Hindlimb muscle (tissue), 1 donor: ENCODE data around the gene ATF4. TPM values are rescaled to one million over a fixed set of nuclear protein-coding genes. Genes with fewer than 3 reads are reported as not detected.

Experiments used
- DNase-seq: peaks from one replicate; pipeline ENCODE4 v3.0.0-alpha.2; 2013
- polyA plus RNA-seq: library from polyadenylated mRNA; unstranded; fragments of 120-200 nt; gene quantifications from one replicate; pipeline ENCODE4 v1.2.1, GENCODE V29; 2013; ENCODE audit not compliant: insufficient read length

ATF4 gene
- polyA plus RNA-seq, 1 donor = 326 TPM

DNA sequence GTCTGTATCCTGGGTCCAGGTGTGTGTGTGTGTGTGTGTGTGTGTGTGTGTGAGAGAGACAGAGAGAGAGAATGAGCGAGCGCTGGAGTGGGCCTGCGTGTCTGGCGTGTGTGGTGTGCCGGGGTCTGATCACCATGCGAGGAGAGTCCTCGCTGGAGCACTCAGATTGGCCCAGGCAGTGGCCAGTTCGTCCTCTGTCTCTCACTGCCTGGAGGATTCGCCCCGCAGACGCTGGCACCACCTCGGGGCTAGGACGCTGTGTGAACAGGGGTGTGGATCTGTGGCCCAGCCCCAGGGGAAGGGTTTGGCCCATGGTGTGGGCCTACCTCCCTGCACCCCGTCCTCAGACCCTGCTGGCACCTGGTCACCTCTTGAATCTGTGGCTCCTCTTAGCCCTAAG, 38.6 kb downstream of the ATF4 start:
- DNase-seq = no peak

GRCh38 chr22:39559456-39560105, 39.2 kb downstream of the ATF4 start:
- no peak for DNase-seq

DNA sequence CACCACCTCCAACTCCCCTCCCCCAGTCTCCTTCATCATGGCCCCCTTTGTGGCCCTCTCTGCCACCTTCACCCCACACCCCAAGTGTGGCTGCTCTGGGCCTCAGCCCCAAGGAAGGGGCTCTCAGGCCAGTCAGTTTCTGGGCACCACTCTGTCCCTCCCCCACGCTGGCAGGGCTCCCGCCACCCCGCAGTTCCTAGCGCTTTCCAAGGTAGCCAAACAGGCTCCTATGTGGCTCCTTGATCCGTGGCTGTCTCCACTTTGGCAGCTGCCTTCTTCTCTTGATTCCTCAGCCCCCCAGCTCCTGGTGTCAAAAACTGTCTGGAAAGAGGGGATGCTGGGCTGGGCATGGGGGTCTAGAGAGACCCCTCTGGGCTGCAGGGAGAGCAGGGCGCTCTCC, 39.8 kb downstream of the ATF4 start:
- DNase-seq = no peak

DNA sequence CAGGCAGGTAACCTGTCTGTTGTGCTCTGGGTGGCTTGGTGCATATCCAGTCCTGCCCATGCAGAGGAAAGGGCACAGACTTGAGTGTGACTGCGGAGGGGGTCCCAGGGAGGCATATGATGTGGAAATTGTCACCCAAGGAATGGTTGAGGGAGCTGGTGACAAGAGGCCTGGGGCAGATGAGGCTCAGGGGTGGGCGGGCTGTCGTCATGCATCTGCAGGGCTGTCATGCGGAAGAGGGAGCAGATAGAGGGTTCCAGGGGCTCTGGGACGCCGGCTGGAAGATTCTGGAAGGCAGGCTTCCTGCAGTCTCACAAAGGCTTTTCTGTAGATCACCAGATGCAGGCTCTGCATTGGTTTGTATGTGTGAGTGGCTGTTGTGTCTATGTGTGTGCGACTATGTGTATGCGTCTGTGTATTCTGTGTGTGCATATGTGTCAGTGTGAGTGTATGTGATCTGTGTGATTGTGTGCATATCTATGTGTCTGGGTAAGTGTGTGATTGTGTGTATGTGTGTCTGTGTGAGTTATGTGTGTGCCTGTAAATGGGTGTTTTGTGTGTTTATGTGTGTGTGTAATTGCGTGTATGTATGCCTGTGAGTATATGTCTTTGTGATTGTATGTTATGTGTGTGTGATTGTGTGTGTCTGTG, 42.6 kb downstream of the ATF4 start:
- no peak for DNase-seq

DNA sequence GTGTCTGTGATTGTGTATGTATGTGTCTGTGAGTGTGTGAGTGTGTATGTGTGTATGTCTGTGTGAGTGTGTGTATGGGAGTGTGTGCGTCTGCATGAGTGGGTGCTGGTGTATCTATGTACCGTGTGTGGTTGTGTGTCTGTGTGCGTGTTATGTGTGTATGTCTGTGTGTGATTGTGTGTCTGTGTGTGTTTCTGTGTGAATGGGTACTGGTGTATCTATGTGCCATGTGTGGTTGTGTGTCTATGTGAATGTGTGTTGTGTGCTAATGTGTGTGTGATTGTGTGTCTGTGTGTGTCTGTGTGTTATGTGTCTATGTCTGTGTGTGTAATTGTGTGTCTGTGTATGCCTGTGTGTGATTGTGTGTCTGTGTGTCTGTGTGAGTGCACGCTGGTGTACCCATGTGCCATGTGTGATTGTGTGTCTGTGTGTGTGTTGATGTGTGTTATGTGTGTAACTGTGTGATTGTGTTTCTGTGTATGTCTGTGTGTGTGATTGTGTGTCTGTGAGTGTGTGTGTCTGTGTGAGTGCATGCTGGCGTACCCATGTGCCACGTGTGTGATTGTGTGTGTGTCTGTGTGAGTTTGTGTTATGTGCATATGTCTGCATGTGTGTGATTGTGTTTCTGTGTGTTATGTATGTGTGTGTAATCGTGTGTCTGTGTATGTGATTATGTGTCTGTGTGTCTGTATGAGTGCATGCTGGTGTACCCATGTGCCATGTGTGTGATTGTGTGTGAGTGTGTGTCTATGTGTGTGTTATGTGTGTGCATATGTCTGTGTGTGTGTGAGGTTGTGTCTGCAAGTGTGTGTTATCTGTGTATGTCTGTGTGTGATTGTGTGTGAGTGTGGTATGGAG, 43.4 kb downstream of the ATF4 start:
- no peak for DNase-seq

- DNase-seq = no peak
These were observed 45.1 kb downstream of the ATF4 start for GRCh38 chr22:39565414-39565944.

DNA sequence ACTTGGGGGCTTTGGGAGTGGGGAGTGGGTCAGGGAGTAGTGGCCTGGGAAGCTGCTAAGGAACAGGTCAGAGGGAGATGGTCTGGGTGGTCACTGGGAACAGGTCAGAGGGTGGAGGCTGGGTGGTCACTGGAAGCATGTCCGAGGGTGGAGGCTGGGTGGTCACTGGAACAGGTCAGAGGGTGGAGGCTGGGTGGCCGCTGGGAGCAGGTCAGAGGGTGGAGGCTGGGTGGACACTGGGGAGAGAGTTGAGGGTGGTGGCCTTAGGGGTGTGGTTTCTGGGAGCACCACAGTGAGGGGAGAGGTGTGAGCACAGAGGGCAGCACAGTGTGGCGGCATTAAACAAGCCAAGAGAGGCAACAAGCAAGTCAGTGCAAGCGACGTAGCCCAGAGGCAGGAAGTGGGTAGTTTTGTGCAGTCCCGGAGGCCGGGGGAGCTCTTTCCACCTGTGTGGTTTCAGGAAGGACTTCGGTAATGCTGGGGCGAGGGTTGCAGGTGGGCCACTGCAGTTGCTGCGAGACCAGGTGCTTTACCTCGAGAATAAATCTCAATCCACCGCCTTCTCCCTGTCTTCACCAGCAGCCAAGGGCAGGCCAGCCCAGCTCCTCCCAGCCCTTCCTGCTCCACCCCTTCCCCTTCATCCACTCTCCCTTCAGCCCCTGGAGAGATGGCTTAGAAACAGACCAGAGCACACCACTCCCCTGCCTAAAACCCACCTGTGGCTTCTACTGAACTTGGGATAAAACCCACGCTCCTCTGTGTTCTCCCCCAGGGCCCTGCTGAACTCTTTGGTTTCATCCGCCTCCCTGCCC, 47.0 kb downstream of the ATF4 start:
- DNase-seq = no peak

- no peak for DNase-seq
These were observed 48.1 kb downstream of the ATF4 start for GRCh38 chr22:39568278-39568981.

DNA sequence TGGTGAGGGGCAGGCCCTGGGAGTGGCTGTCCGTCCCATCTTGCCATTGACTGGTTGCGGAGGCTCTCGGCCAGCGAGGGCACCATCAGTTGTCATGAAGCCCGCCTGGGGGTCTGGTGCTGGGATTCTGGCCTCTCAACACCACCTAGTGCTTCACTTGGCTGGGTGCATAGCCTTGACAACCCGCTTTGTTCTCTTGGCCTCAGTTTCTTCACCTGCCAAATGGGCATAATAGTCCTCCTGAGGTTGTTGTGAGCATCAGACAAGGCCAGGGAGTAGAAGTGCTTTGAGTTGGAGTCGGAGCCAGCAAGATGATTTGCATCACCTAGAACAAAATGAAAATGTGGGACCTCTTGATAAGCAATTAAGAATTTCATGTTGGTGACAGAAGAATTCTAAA, 48.7 kb downstream of the ATF4 start:
- DNase-seq = no peak

DNA sequence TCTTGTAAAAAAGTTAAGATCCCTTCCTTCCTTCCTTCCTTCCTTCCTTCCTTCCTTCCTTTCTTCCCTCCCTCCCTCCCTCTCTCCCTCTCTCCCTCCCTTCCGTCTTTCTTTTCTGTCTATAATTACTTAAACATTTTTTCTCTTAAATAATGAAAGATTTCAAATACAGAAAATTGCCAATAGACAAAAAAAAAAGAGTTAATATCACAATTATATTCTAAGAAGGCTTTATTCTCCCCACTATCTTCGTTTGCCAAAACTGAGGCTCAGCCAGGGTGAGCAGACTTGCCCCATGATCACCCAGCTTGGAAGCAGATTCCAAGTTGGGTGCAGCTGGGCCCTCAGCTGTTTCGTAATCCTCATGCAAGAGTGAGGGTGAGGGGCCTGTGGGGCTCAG, 49.9 kb downstream of the ATF4 start:
- no peak for DNase-seq

DNA sequence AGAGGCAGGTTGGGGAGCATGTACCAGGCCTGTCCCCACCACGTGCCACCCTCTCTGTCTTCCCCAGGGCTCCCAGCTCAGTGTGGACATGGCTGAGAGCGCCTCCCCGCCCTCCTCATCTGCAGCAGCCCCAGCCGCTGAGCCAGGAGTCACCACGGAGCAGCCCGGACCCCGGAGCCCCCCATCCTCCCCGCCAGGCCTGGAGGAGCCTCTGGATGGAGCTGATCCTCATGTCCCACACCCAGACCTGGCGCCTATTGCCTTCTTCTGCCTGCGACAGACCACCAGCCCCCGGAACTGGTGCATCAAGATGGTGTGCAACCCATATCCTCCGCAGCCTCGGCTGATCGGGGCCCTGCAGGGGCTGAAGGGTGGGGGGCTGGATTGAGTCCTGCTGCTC, 50.3 kb downstream of the ATF4 start, which contains the start of gene CACNA1I:
Gene CACNA1I, plus strand, starts transcription at position 89 of the 400 bp plus-strand sequence. Its CDS starts 0 bp downstream, at position 89.
- no peak for DNase-seq

DNA sequence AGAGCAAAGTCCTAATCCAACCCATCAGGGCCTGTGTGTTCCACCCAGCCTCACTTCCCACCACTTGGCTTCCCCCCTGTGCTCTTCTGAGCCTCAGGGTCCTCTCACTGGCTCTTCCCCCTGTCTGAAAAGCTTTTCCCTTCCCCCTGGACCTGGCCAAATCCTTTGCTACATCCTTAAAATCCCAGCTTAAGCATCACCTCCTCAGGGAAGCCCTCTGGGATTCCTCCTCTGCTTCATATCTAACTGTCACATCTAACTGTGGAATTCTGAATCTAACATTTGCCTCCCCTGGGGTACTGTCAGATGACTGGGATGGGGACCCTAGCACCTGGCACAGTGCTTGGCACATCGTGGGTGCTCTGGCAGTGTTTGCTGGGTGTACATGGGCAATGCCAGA, 51.2 kb downstream of the ATF4 start:
- DNase-seq = no peak

Other genes starting within 250 kb of the ATF4 start
- gene RPL3, start 200.9 kb upstream of the ATF4 start, polyA plus RNA-seq = 2,719 TPM
- 13.0 TPM for gene SYNGR1, start 170.6 kb upstream of the ATF4 start, polyA plus RNA-seq
- 26.6 TPM for gene TAB1, start 120.8 kb upstream of the ATF4 start, polyA plus RNA-seq
- gene MGAT3, start 63.5 kb upstream of the ATF4 start, polyA plus RNA-seq = 4.1 TPM
- gene MIEF1, start 18.3 kb upstream of the ATF4 start, polyA plus RNA-seq = 17.0 TPM
- 54.2 TPM for gene RPS19BP1, start 12.2 kb downstream of the ATF4 start, polyA plus RNA-seq
- 1.1 TPM for gene CACNA1I, start 50.2 kb downstream of the ATF4 start, polyA plus RNA-seq